Fibroblast of lung (primary cell): Measurements from ENCODE around the gene TCF12.

Experiments used
- CTCF ChIP-seq, 2 donors: IDR thresholded peaks in 1 of 2; conservative IDR thresholded peaks in 1 of 2; 1 replicate in 1 of 2; 2 replicates in 1 of 2; pipeline ENCODE4 v1.5.1; 2011 to 2012; ENCODE audit warnings: low read length in 2 of 2, control low read depth in 1 of 2, inconsistent platforms in 1 of 2, low read depth in 1 of 2, mild to moderate bottlenecking in 1 of 2
- EZH2 ChIP-seq: IDR thresholded peaks from 2 replicates; pipeline ENCODE4 v1.5.1; 2012; ENCODE audit warnings: low read length, control low read depth, mild to moderate bottlenecking; ENCODE audit errors: missing control alignments

GRCh38 chr15:57312006-57312317 lies 393.5 kb downstream of the TCF12 start:
- TF ChIP-seq CTCF (conservative IDR thresholded peaks at IDR 0.05 in 1 of 2, IDR thresholded peaks at IDR 0.05 in 1 of 2; ENCODE audit: low read depth in 1 of 2, low read length in 2 of 2) (no peak), EZH2 (no peak)
